PC-9 (cell line): ENCODE measurements around the gene CYS1. TPM values are rescaled to one million over a fixed set of nuclear protein-coding genes. Genes with fewer than 3 reads are reported as not detected.

Experiments
- BruUV-seq: library from RNA; stranded (reverse); fragments of 400-500 nt; replicated peaks from 2 replicates; lab custom pipeline; 2021; lab: Mats Ljungman, UMichigan
- CTCF ChIA-PET: fragments of 300-600 bp; sonication (Branson Sonifier 250); formaldehyde crosslinking; loops from one replicate; lab custom pipeline; 2022; ENCODE audit warnings: antibody characterized with exemption; lab: Charles Lee
- POLR2A ChIA-PET: fragments of 300-600 bp; sonication (Branson Sonifier 250); formaldehyde crosslinking; loops from one replicate; lab custom pipeline; 2022; ENCODE audit warnings: antibody characterized with exemption; ENCODE audit not compliant: unreplicated experiment; lab: Charles Lee
- DNase-seq, 2 experiments: peaks; one replicate each; pipeline versions ENCODE4 v3.0.0 to v3.0.0-alpha.2; 2015 to 2022; ENCODE audit warnings: mixed read lengths in 1 of 2
- H2AFZ ChIP-seq: fragments of 200-600 bp; sonication (generic); 2 replicates; pipeline ENCODE4 v1.8.1; 2017; ENCODE audit warnings: antibody characterized with exemption
- H3F3A ChIP-seq: fragments of 200-600 bp; sonication (generic); 2 replicates; pipeline ENCODE4 v1.8.1; 2017; ENCODE audit warnings: antibody characterized with exemption, mild to moderate bottlenecking, low read depth; ENCODE audit not compliant: insufficient read depth
- H3K27ac ChIP-seq: fragments of 200-600 bp; sonication (generic); 2 replicates; pipeline ENCODE4 v1.6.1; 2016; ENCODE audit warnings: mixed run types
- H3K27me3 ChIP-seq: fragments of 200-600 bp; sonication (generic); 2 replicates; pipeline ENCODE4 v1.6.1; 2016; ENCODE audit warnings: low read depth, mixed run types; ENCODE audit not compliant: insufficient read depth
- H3K36me3 ChIP-seq: fragments of 200-600 bp; sonication (generic); 2 replicates; pipeline ENCODE4 v1.6.1; 2016; ENCODE audit warnings: low read depth, mixed run types
- H3K4me1 ChIP-seq: fragments of 200-600 bp; sonication (generic); replicated peaks from 2 replicates; pipeline ENCODE4 v1.6.1; 2016; ENCODE audit warnings: mixed run types; ENCODE audit not compliant: insufficient read depth
- H3K4me2 ChIP-seq: fragments of 200-600 bp; sonication (generic); 2 replicates; pipeline ENCODE4 v1.6.1; 2017; ENCODE audit warnings: mixed run types
- H3K4me3 ChIP-seq: fragments of 200-600 bp; sonication (generic); 2 replicates; pipeline ENCODE4 v1.6.1; 2016; ENCODE audit warnings: mixed run types
- H3K79me2 ChIP-seq: fragments of 200-600 bp; sonication (generic); 2 replicates; pipeline ENCODE4 v1.6.1; 2017; ENCODE audit warnings: low read depth, mixed run types
- H3K9me2 ChIP-seq: fragments of 200-600 bp; sonication (generic); 2 replicates; pipeline ENCODE4 v1.8.1; 2017; ENCODE audit warnings: mild to moderate bottlenecking; ENCODE audit not compliant: insufficient read depth
- H3K9me3 ChIP-seq: fragments of 200-600 bp; sonication (generic); 2 replicates; pipeline ENCODE4 v1.8.1; 2016; ENCODE audit warnings: low read depth; ENCODE audit not compliant: insufficient read depth
- H4K20me1 ChIP-seq: fragments of 200-600 bp; sonication (generic); 2 replicates; pipeline ENCODE4 v1.8.1; 2017; ENCODE audit not compliant: insufficient read depth
- CTCF ChIP-seq: fragments of 200-600 bp; sonication (generic); conservative IDR thresholded peaks from 2 replicates; pipeline ENCODE4 v1.6.1; 2017; ENCODE audit warnings: mixed run types, antibody characterized with exemption, mild to moderate bottlenecking, moderate library complexity
- EZH2 ChIP-seq: fragments of 200-600 bp; sonication (generic); IDR thresholded peaks from 2 replicates; pipeline ENCODE4 v1.8.0; 2017; ENCODE audit warnings: antibody characterized with exemption, low read depth
- intact Hi-C: fragments of 100-400 bp; cut with micrococcal nuclease; formaldehyde crosslinking; loops from one replicate; pipeline ENCODE4 v1.10.0; 2022; ENCODE audit not compliant: unreplicated experiment
- total RNA-seq: library from RNA; stranded (reverse); gene quantifications from 2 replicates; pipeline ENCODE4 v1.2.3, GENCODE V29; 2021

The CYS1 gene
- total RNA-seq, 1 experiment from 2014 or later, result 0.61 TPM

GRCh38 chr2:10079266-10079869, 843 bp downstream of the CYS1 start:
- H3K9me2 ChIP-seq, result no peaks in the 10 kb centered on the region
- intact Hi-C loops, result no loop called here
- POLR2A ChIA-PET, result no interaction called here
- no peak for TF ChIP-seq CTCF
- TF ChIP-seq EZH2, result peak; percentile 98
- peak; percentile 38 to 40 for DNase-seq
- H2AFZ ChIP-seq, result peak overlapping the region; percentile 57; the same call in 1 of the 2 replicates
- H3K27me3 ChIP-seq, result peaks cover 45% of the 10 kb centered on the region
- H3F3A ChIP-seq, result peaks cover 17% of the 10 kb centered on the region
- CTCF ChIA-PET, result no interaction called here
- no peaks in the 10 kb centered on the region for H3K36me3 ChIP-seq
- H3K4me1 ChIP-seq, result 0 out of 2 replicates have a peak, but pooled peaks cover 5% of the 10 kb centered on the region
- no TSS peak for BruUV-seq
- H3K4me3 ChIP-seq, result peak overlapping the region; percentile 57; the same call in 1 of the 2 replicates
- H3K79me2 ChIP-seq, result no peaks in the 10 kb centered on the region
- H3K4me2 ChIP-seq, result peak overlapping the region; percentile 85
- H3K27ac ChIP-seq, result no peak overlapping the region
- no peaks in the 10 kb centered on the region for H4K20me1 ChIP-seq
- no peaks in the 10 kb centered on the region for H3K9me3 ChIP-seq

GRCh38 chr2:10078704-10079265, 1.4 kb downstream of the CYS1 start:
- peaks cover 17% of the 10 kb centered on the region for H3F3A ChIP-seq
- no peaks in the 10 kb centered on the region for H4K20me1 ChIP-seq
- H3K36me3 ChIP-seq, result no peaks in the 10 kb centered on the region
- TF ChIP-seq CTCF, result no peak
- peak overlapping the region; percentile 85 for H3K4me2 ChIP-seq
- no peaks in the 10 kb centered on the region for H3K9me2 ChIP-seq
- no peak overlapping the region for H3K27ac ChIP-seq
- H3K27me3 ChIP-seq, result peaks cover 39% of the 10 kb centered on the region
- no TSS peak for BruUV-seq
- H3K9me3 ChIP-seq, result no peaks in the 10 kb centered on the region
- ChIA-PET CTCF (no interaction called here), POLR2A (no interaction called here)
- peaks cover 5% of the 10 kb centered on the region; the same call in 1 of the 2 replicates for H3K4me1 ChIP-seq
- DNase-seq, result peak in 1 of 2 experiments; percentile 16
- H3K79me2 ChIP-seq, result no peaks in the 10 kb centered on the region
- peak overlapping the region; percentile 57; the same call in 1 of the 2 replicates for H2AFZ ChIP-seq
- H3K4me3 ChIP-seq, result peak overlapping the region; percentile 57; the same call in 1 of the 2 replicates
- intact Hi-C loops, result no loop called here

GRCh38 chr2:10078001-10078400, 2.2 kb downstream of the CYS1 start:
- H2AFZ ChIP-seq, result no peak overlapping the region
- intact Hi-C loops, result no loop called here
- H3F3A ChIP-seq, result peaks cover 17% of the 10 kb centered on the region
- H3K27me3 ChIP-seq, result peaks cover 31% of the 10 kb centered on the region
- BruUV-seq, result no TSS peak
- H3K9me3 ChIP-seq, result no peaks in the 10 kb centered on the region
- H3K4me3 ChIP-seq, result no peak overlapping the region
- ChIA-PET POLR2A (no interaction called here), CTCF (no interaction called here)
- peaks cover 5% of the 10 kb centered on the region; the same call in 1 of the 2 replicates for H3K4me1 ChIP-seq
- no peak overlapping the region for H3K27ac ChIP-seq
- no peak for DNase-seq
- TF ChIP-seq EZH2 (no peak), CTCF (no peak)
- no peak overlapping the region for H3K4me2 ChIP-seq
- no peaks in the 10 kb centered on the region for H3K9me2 ChIP-seq
- no peaks in the 10 kb centered on the region for H4K20me1 ChIP-seq
- H3K79me2 ChIP-seq, result no peaks in the 10 kb centered on the region
- no peaks in the 10 kb centered on the region for H3K36me3 ChIP-seq
